Sigmoid colon (tissue), 7 donors: ENCODE results near the gene PTPN14. TPM values are rescaled to one million over a fixed set of nuclear protein-coding genes. Genes with fewer than 3 reads are reported as not detected.
A peak's percentile ranks its signal among the peaks of the same experiment; 100 is the strongest.

Experiments
- DNase-seq: peaks from one replicate; pipeline ENCODE4 v3.0.0-alpha.2; 2019
- H3K27ac ChIP-seq, 4 donors: fragments of 200-600 bp; sonication (generic); one replicate each; pipeline ENCODE4 v1.5.1; 2016 to 2019; ENCODE audit warnings: mild to moderate bottlenecking in 1 of 4
- H3K27me3 ChIP-seq, 3 donors: fragments of 200-600 bp; sonication (generic); one replicate each; pipeline ENCODE4 v1.5.1; 2019; ENCODE audit warnings: mild to moderate bottlenecking in 1 of 3
- H3K36me3 ChIP-seq, 4 donors: fragments of 200-600 bp; sonication (generic); one replicate each; pipeline ENCODE4 v1.5.1; 2016 to 2019
- H3K4me1 ChIP-seq, 4 donors: fragments of 200-600 bp; sonication (generic); one replicate each; pipeline ENCODE4 v1.5.1; 2017 to 2019
- H3K4me3 ChIP-seq, 4 donors: fragments of 200-600 bp; sonication (generic); one replicate each; pipeline ENCODE4 v1.5.1; 2017 to 2019; ENCODE audit warnings: mild to moderate bottlenecking in 2 of 4, moderate library complexity in 1 of 4
- H3K9me3 ChIP-seq, 4 donors: fragments of 200-600 bp in 3 of 4; sonication (generic) in 3 of 4; one replicate each; pipeline versions ENCODE4 v1.5.1 to v1.6.1; 2013 to 2019
- CTCF ChIP-seq, 4 experiments: fragments of 450-650 bp in 3 of 4; fragments of 200-600 bp in 1 of 4; IDR thresholded peaks; one replicate each; pipeline ENCODE4 v1.5.1; 2016 to 2019; ENCODE audit warnings: antibody characterized with exemption in 4 of 4, mild to moderate bottlenecking in 3 of 4, moderate library complexity in 2 of 4
- EP300 ChIP-seq, 4 donors: sonication (generic); formaldehyde crosslinking; IDR thresholded peaks; one replicate each; pipeline ENCODE4 v1.6.1; 2017; ENCODE audit warnings: antibody characterized with exemption in 4 of 4
- POLR2A ChIP-seq, 2 donors: fragments of 450-650 bp; IDR thresholded peaks; one replicate each; pipeline ENCODE4 v1.6.1; 2016; ENCODE audit warnings: antibody characterized with exemption in 2 of 2, mild to moderate bottlenecking in 2 of 2, moderate library complexity in 2 of 2
- POLR2AphosphoS5 ChIP-seq, 4 donors: sonication (generic); formaldehyde crosslinking; IDR thresholded peaks; one replicate each; pipeline ENCODE4 v1.6.1; 2017; ENCODE audit warnings: antibody characterized with exemption in 4 of 4
- WGBS, 2 donors: extraction: QIAGEN DNeasy Blood & Tissue Kit; methylation state at CpG; one replicate each; pipeline ENCODE4 v1.1.7; 2013; 5-methylcytosine and 5-hydroxymethylcytosine counted together
- intact Hi-C: fragments of 100-400 bp; cut with DNase I; formaldehyde crosslinking; loops from one replicate; pipeline ENCODE4 v1.15.1; 2023
- polyA plus RNA-seq, 3 donors: library from polyadenylated mRNA; stranded (reverse); fragments of 200-250 nt; gene quantifications; one replicate each; pipeline ENCODE4 v1.2.3, GENCODE V29; 2013
- total RNA-seq, 4 donors: library from RNA; depleted of rRNA; stranded (reverse); fragments of >200 nt; gene quantifications; one replicate each; pipeline ENCODE4 v1.1.0, GENCODE V29; 2016
- donor health status: healthy with polysubstance abuse.
- donor health status: Bipolar disorder and iron deficiency.
- donor health status: healthy.

PTPN14 gene
- total and polyA plus RNA-seq, 7 donors: 0.46 to 35.5 (median 20.1) TPM

DNA sequence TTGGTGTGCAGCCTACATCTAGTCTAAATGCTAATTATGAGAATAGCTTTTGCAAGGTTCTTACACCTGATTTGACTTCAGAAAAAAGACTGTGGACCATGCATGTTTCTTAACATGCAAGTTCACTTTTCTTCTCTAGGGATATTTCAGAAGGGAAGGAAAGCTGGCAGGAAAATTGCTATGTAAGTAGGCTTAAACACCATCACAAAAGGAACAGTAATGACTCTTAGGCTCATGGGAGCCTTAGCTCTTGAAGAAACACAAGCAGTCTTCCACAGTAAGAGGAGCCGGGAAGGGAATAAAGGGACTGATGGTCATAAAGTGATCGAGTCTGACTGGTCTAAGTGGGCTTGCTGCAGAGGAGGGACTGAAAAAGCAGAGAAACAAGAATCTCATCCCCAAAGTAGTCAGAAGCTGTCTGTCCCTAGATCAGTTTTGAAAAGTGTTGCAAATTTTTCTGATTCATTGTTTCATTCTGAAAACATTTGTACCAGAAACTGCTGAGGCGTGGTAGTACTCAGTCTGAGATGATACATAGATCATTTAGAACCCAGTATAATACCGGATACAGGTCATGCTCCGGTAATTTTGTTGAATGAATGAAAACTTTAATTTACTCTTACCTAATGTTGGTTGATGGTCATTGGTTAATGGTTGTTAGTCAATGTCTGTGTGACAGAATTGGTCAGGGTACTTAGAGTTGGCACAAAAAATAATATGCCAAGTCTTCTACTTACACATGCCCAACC lies 229.5 kb downstream of the PTPN14 start:
- no peak for DNase-seq
- Histone ChIP-seq H3K9me3 (no peaks in the 10 kb centered on the region), H3K36me3 (peaks cover 0 to 15% (median 0%) of the 10 kb centered on the region in 4 donors), H3K4me1 (no peaks in the 10 kb centered on the region), H3K27ac (no peak overlapping the region), H3K4me3 (no peak overlapping the region), H3K27me3 (no peaks in the 10 kb centered on the region)
- WGBS, 2 donors: 83 to 88% methylated on average over 5 of the region's 5 CpGs
- TF ChIP-seq POLR2AphosphoS5 (IDR thresholded peaks at IDR 0.05): no peak
- no peak for TF ChIP-seq POLR2A (IDR thresholded peaks at IDR 0.05)
- no peak for TF ChIP-seq CTCF (IDR thresholded peaks at IDR 0.05)
- TF ChIP-seq EP300 (IDR thresholded peaks at IDR 0.05): no peak
- intact Hi-C loops: no loop called here

DNA sequence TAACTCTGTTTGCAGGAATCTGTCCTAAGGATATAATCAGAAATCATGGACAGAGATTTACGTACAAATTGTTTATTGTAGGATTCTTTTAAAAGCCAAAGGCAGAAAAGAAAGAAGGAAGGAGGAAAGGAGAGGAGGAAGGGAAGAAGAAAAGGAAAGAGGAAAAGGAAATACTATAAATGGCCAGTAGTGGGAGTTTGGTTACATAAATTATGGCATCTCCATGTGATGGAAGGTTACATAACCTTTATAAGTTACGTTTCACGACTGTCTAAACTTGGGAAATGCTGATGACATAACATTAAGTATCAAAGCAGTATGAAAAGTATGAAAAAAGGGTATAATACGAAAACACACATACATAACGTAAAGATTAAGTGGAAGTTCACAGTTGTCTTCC lies 231.5 kb downstream of the PTPN14 start:
- intact Hi-C loops: no loop called here
- H3K4me1 ChIP-seq: no peaks in the 10 kb centered on the region
- WGBS, 2 donors: 93 to 95% methylated on average over 5 of the region's 5 CpGs
- H3K36me3 ChIP-seq: peaks cover 0 to 15% (median 0%) of the 10 kb centered on the region in 4 donors
- no peak for DNase-seq
- H3K4me3 ChIP-seq: no peak overlapping the region
- no peaks in the 10 kb centered on the region for H3K9me3 ChIP-seq
- H3K27ac ChIP-seq: no peak overlapping the region
- H3K27me3 ChIP-seq: no peaks in the 10 kb centered on the region
- no peak for TF ChIP-seq POLR2A (IDR thresholded peaks at IDR 0.05)
- peak in 1 of 4 experiments; percentile 19 for TF ChIP-seq CTCF (IDR thresholded peaks at IDR 0.05)

DNA sequence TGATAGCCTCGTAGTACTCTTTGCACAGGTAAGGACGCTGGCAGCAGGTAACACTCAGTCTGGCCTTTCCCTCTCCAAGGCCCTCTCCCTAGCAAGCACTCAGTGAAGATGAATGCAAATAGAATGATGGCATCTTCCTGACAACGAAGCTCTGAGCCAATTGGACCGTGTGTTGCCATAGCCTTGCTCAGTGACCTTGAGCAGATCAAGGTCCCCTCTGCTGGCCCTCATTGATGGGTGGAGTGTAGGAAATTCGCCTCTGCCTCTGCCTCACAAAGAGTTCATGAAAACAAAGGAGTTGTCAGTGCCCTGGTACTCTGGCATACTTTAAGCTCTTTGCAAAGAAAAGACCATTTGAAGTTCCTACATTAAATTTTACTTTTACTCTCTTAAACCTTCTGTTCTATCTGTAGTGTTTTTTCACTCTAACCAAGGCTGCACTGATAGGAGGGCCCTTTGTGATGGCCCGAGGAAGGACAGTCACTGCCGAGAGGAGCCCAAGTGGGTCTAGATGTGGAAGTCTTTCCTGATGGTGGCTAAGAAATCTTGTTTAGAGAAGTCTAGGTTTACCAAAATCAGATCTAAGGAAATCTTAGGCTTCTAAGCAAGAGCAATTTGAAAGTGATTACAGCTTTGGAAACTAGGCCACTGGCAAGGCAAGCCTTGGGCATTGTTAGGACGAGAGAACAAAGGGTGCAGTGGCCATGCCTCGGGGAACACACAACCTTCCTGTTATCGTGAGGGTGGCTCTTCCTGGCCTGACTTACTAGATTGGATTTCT lies 232.3 kb downstream of the PTPN14 start:
- no peak for TF ChIP-seq EP300 (IDR thresholded peaks at IDR 0.05)
- Histone ChIP-seq H3K27me3 (no peaks in the 10 kb centered on the region), H3K36me3 (peaks cover 0 to 11% (median 0%) of the 10 kb centered on the region in 4 donors), H3K4me1 (no peaks in the 10 kb centered on the region), H3K9me3 (no peaks in the 10 kb centered on the region), H3K4me3 (no peak overlapping the region), H3K27ac (no peak overlapping the region)
- intact Hi-C loops: no loop called here
- no peak for DNase-seq
- WGBS, 2 donors: 81 to 92% methylated on average over 10 of the region's 10 CpGs

GRCh38 chr1:214318356-214318755 lies 233.0 kb downstream of the PTPN14 start:
- Histone ChIP-seq H3K27ac (no peak overlapping the region), H3K9me3 (no peaks in the 10 kb centered on the region), H3K27me3 (no peaks in the 10 kb centered on the region), H3K36me3 (peaks cover 0 to 11% (median 0%) of the 10 kb centered on the region in 4 donors), H3K4me3 (no peak overlapping the region), H3K4me1 (no peaks in the 10 kb centered on the region)
- intact Hi-C loops: no loop called here
- no peak for TF ChIP-seq POLR2AphosphoS5 (IDR thresholded peaks at IDR 0.05)
- no peak for TF ChIP-seq EP300 (IDR thresholded peaks at IDR 0.05)
- no peak for TF ChIP-seq CTCF (IDR thresholded peaks at IDR 0.05)
- no peak for TF ChIP-seq POLR2A (IDR thresholded peaks at IDR 0.05)
- WGBS, 2 donors: 61 to 70% methylated on average over 6 of the region's 6 CpGs
- no peak for DNase-seq

- TF ChIP-seq EP300 (IDR thresholded peaks at IDR 0.05) (no peak), POLR2A (IDR thresholded peaks at IDR 0.05) (no peak), POLR2AphosphoS5 (IDR thresholded peaks at IDR 0.05) (no peak), CTCF (IDR thresholded peaks at IDR 0.05) (no peak)
- Histone ChIP-seq H3K36me3 (peaks cover 0 to 11% (median 0%) of the 10 kb centered on the region in 4 donors), H3K27me3 (no peaks in the 10 kb centered on the region), H3K27ac (no peak overlapping the region), H3K4me1 (no peaks in the 10 kb centered on the region), H3K9me3 (no peaks in the 10 kb centered on the region), H3K4me3 (no peak overlapping the region)
- no peak for DNase-seq
- WGBS, 2 donors: 91 to 93% methylated on average over 5 of the region's 5 CpGs
- intact Hi-C loops: no loop called here
Measured at GRCh38 chr1:214317734-214318133, 233.7 kb downstream of the PTPN14 start.
